Activated naive CD4-positive, alpha-beta T cell treated with Interleukin-2 at 50 U/mL for 16 hours (primary cell): ENCODE results near the gene BEND4.

Source experiments
- DNase-seq: peaks from one replicate; pipeline ENCODE4 v3.0.0-alpha.2; 2020

BEND4 gene

GRCh38 chr4:42101446-42101975 is 50.9 kb downstream of the BEND4 start:
- DNase-seq, result no peak

- DNase-seq, result no peak
Measured at GRCh38 chr4:42088386-42088785, 64.1 kb downstream of the BEND4 start.

GRCh38 chr4:42083816-42084215 is 68.6 kb downstream of the BEND4 start:
- no peak for DNase-seq

GRCh38 chr4:42080306-42080705 is 72.1 kb downstream of the BEND4 start:
- DNase-seq, result no peak

GRCh38 chr4:42078184-42078801 is 74.2 kb downstream of the BEND4 start:
- no peak for DNase-seq

GRCh38 chr4:42074294-42074693 is 78.2 kb downstream of the BEND4 start:
- no peak for DNase-seq

- DNase-seq, result no peak
Measured at GRCh38 chr4:42070463-42070862, 82.0 kb downstream of the BEND4 start.

- no peak for DNase-seq
Measured at GRCh38 chr4:42067264-42067663, 85.2 kb downstream of the BEND4 start.

GRCh38 chr4:42066402-42066801 is 86.1 kb downstream of the BEND4 start:
- no peak for DNase-seq
